ENCODE results near the gene ABCC1.

DNA sequence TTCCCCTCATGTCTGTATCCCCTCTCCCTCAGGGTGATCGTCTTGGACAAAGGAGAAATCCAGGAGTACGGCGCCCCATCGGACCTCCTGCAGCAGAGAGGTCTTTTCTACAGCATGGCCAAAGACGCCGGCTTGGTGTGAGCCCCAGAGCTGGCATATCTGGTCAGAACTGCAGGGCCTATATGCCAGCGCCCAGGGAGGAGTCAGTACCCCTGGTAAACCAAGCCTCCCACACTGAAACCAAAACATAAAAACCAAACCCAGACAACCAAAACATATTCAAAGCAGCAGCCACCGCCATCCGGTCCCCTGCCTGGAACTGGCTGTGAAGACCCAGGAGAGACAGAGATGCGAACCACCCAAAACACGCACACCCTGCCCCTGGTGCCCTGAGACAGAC, 191.7 kb downstream of the ABCC1 start:
- TF ChIP-seq, protein P1, sequence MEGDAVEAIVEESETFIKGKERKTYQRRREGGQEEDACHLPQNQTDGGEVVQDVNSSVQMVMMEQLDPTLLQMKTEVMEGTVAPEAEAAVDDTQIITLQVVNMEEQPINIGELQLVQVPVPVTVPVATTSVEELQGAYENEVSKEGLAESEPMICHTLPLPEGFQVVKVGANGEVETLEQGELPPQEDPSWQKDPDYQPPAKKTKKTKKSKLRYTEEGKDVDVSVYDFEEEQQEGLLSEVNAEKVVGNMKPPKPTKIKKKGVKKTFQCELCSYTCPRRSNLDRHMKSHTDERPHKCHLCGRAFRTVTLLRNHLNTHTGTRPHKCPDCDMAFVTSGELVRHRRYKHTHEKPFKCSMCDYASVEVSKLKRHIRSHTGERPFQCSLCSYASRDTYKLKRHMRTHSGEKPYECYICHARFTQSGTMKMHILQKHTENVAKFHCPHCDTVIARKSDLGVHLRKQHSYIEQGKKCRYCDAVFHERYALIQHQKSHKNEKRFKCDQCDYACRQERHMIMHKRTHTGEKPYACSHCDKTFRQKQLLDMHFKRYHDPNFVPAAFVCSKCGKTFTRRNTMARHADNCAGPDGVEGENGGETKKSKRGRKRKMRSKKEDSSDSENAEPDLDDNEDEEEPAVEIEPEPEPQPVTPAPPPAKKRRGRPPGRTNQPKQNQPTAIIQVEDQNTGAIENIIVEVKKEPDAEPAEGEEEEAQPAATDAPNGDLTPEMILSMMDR (IDR thresholded peaks at IDR 0.05): no peak
- TF ChIP-seq POLR2A (IDR thresholded peaks at IDR 0.05): no peak

All from adrenal gland (tissue), 5 donors.